D721Med (cell line): ENCODE measurements around the gene LMNB1.

Experiments used
- DNase-seq: peaks from one replicate; pipeline ENCODE4 v3.0.0; 2011; ENCODE audit warnings: low spot score; ENCODE audit not compliant: insufficient read length
- FAIRE-seq: peaks from 2 replicates; lab custom pipeline; 2011; peaks lifted over from hg19 to GRCh38; lab: Jason Lieb, UNC
- TF ChIP-seq, protein P1 (sequence below): IDR thresholded peaks from 2 replicates; pipeline ENCODE4 v1.5.1; 2012; ENCODE audit warnings: mild to moderate bottlenecking, control low read depth; ENCODE audit not compliant: insufficient read depth; ENCODE audit errors: missing control alignments

The LMNB1 gene

DNA sequence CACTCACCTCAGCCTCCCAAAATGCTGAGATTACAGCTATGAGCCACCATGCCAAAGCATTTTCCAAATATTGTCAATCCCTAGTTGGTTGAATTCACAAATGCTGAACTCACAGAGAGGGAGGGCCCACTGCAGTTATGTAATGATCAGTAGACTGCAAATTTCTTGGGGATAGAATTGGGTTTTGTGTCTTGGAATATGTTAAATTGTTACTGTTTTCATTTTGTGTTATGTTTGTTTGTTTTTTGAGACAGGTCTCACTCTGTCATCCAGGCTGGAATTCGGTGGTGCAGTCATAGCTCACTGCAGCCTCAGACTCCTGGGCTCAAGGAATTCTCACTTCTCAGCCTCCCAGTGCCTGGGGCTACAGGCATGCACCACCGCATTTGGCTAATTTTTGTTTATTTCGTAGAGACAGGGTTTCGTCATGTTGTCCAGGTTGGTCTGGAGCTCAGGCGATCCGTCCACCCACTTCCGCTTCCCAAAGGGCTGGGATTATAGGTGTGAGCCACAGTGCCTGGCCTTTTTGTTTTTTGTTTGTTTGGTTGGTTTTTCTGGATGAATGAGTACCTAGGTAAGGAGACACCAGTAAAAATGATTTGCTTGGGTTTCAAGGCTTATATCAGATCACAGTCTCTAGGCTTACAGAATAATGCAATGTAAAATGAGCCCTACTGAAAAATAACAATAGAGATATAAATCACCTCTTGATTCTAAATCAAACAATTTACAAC, 31.5 kb upstream of the LMNB1 start:
- TF ChIP-seq, protein P1, sequence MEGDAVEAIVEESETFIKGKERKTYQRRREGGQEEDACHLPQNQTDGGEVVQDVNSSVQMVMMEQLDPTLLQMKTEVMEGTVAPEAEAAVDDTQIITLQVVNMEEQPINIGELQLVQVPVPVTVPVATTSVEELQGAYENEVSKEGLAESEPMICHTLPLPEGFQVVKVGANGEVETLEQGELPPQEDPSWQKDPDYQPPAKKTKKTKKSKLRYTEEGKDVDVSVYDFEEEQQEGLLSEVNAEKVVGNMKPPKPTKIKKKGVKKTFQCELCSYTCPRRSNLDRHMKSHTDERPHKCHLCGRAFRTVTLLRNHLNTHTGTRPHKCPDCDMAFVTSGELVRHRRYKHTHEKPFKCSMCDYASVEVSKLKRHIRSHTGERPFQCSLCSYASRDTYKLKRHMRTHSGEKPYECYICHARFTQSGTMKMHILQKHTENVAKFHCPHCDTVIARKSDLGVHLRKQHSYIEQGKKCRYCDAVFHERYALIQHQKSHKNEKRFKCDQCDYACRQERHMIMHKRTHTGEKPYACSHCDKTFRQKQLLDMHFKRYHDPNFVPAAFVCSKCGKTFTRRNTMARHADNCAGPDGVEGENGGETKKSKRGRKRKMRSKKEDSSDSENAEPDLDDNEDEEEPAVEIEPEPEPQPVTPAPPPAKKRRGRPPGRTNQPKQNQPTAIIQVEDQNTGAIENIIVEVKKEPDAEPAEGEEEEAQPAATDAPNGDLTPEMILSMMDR = no peak
- FAIRE-seq (no peak), DNase-seq (no peak)

DNA sequence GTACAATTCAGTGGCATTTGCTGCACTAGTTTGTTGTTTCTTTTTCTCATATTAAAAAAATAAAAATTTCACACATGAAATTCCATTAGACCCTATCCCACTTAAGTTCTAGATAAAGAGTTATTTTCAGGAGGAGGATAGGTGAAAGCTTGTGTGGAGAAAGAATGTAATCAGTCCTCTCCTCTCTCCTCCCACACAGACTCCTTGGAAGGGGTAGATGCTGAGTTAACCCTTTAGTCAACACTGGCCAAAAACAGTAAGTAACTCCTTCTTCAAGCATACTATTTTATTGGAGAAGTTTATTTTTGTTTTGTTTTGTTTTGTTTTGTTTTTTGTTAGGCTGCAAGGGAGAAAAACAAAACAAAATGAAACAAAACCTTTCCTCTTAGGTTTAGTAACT, 30.6 kb upstream of the LMNB1 start:
- FAIRE-seq (no peak), DNase-seq (no peak)
- TF ChIP-seq, protein P1 = no peak

DNA sequence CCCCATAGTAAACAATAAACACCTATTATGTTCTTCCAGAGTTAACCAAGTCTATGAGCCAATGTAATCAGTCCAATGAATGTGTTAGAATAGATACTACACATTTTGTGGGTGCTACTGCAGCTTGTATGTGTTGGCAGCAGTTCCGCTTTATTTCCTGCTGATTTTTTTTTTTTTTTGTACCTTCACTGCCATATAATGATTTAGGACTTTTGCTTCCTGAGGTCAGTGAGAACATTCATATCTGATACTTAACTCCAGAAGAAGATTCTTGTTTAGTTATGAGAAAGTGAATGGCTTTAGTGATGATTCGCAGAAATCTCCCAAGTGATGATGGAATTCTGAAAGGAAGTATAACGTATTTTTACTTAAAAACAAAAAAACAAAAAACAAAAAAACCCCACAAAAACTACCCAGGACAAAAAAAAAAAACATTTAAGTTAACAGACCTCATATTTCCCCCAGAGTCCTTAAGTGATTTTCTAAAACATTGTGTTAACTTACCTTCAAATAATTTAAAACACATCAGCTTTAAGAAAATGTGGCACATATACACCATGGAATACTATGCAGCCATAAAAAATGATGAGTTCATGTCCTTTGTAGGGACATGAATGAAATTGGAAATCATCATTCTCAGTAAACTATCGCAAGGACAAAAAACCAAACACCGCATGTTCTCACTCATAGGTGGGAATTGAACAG, 24.7 kb upstream of the LMNB1 start:
- no peak for FAIRE-seq
- no peak for DNase-seq

DNA sequence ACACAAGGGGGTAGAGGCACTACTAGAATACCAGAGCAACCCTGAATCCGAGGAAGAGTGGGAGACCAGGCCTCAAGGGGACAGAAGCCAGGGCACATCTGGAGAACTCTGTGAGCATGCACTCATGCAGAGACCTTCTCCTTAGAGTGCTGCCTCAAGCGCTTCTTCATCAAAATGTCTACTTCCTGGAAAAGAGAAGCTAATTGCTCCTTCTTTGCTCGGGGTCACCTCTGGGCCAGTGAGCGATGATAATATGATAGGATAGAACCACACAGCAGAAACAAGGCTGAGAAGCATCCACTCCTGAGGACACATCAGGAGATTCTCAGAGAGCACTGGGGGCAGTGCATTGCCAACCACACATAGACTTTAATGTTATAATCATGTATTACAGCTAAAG, 23.7 kb upstream of the LMNB1 start:
- DNase-seq (no peak), FAIRE-seq (no peak)
- TF ChIP-seq, protein P1 = no peak

More for the DNA sequence above, 24.7 kb upstream of the LMNB1 start:
- TF ChIP-seq, protein P1 = no peak

DNA sequence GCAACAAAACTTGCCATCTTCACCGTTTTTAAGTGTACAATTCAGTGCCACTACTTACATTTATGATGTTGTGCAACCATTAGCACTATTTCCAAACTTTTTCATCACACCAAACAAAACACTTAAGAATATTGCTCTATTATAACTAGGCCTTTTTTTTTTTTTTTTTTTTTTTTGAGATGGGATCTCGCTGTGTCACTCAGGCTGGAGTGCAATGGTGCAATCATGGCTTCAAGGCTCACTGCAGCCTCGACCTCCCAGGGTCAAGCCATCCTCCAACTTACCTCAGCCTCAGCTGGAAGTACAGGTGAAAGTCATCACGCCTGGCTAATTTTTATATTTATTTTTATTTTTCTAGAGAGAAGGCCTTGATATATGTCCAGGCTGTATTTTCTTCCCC, 22.3 kb upstream of the LMNB1 start:
- TF ChIP-seq, protein P1 = no peak
- FAIRE-seq (no peak), DNase-seq (no peak)

DNA sequence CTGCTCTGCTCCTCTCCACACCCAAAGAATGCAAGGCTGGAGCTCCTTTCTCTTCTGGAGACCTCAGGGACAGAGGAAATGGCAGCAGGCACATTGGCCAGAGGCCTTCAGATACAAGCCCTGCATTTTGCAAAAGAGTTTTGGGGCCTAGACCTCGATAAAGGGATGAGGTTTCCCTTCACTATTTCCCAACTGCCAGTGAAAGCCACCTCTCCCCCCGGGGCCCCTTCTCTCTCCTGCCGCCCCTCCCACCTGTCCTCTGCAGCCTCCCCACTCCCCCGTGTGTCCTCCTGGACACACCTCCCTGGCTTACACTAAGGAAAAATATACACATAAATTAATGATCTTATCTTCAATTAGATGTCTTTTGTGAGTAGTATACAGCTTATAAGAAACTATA, 21.3 kb upstream of the LMNB1 start:
- no peak for FAIRE-seq
- TF ChIP-seq, protein P1 = no peak
- no peak for DNase-seq
